Stimulated activated naive CD8-positive, alpha-beta T cell treated with anti-CD3 and anti-CD28 coated beads, Interleukin-15, Interleukin-2, amounts not matched to agents 100 ng/mL and 50 ng/mL, for 24 hours (primary cell): ENCODE data around the gene DISP3.

Source experiments
- H3K27ac Mint-ChIP-seq: one replicate; pipeline ENCODE4 v1.8.0; 2021; ENCODE audit warnings: mild to moderate bottlenecking, mixed read lengths
- H3K27me3 Mint-ChIP-seq: one replicate; pipeline ENCODE4 v1.8.0; 2021; ENCODE audit warnings: mixed read lengths
- H3K36me3 Mint-ChIP-seq: one replicate; pipeline ENCODE4 v1.8.0; 2021; ENCODE audit warnings: low read depth, mixed read lengths
- H3K4me1 Mint-ChIP-seq: one replicate; pipeline ENCODE4 v1.8.0; 2021; ENCODE audit warnings: low read depth, mixed read lengths
- H3K4me3 Mint-ChIP-seq: one replicate; pipeline ENCODE4 v1.8.0; 2021; ENCODE audit warnings: mild to moderate bottlenecking, mixed read lengths
- H3K9me3 Mint-ChIP-seq: one replicate; pipeline ENCODE4 v1.8.0; 2021; ENCODE audit warnings: mixed read lengths

DISP3 gene

DNA sequence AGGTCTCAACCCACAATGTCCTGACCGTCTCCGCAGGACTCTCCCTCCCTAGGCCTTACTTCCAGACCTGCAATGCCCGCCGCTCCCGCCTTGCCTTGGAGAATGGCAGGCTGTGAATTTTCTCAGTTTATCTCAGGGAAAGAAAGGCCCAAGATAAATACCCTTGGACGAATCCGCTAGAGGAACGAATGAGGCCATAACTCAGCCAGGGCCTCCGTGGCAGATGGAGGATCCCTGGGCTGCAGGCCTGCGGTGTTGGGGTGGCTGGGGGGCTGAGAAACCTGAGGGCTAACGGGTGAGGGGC lies 29.9 kb upstream of the DISP3 start:
- no peaks in the 10 kb centered on the region for H3K27me3 Mint-ChIP-seq
- H3K36me3 Mint-ChIP-seq = no peaks in the 10 kb centered on the region
- H3K27ac Mint-ChIP-seq = no peak overlapping the region
- no peaks in the 10 kb centered on the region for H3K4me1 Mint-ChIP-seq
- no peaks in the 10 kb centered on the region for H3K9me3 Mint-ChIP-seq
- H3K4me3 Mint-ChIP-seq = no peak overlapping the region

DNA sequence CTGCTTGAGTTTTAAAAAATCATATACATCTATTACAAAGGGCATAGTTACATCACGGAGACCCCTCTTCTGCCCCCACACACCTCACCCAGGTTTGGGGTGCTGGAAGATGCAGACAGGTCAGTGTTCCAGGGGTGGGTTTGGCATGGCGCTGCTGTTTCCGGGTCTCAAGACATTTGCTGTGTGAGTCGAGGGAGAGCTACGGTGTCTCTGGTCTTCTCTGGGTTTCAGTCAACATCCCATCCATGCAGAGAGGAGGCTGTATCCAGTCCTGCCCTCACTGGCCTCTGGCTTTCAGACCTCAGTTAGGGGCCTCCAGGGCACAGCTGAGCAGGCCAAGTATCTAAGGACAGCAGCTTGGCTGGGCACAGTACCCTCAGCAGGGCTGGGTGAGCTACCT lies 28.6 kb upstream of the DISP3 start:
- H3K4me3 Mint-ChIP-seq = no peak overlapping the region
- H3K4me1 Mint-ChIP-seq = no peaks in the 10 kb centered on the region
- no peaks in the 10 kb centered on the region for H3K9me3 Mint-ChIP-seq
- H3K27me3 Mint-ChIP-seq = no peaks in the 10 kb centered on the region
- no peak overlapping the region for H3K27ac Mint-ChIP-seq
- H3K36me3 Mint-ChIP-seq = no peaks in the 10 kb centered on the region

DNA sequence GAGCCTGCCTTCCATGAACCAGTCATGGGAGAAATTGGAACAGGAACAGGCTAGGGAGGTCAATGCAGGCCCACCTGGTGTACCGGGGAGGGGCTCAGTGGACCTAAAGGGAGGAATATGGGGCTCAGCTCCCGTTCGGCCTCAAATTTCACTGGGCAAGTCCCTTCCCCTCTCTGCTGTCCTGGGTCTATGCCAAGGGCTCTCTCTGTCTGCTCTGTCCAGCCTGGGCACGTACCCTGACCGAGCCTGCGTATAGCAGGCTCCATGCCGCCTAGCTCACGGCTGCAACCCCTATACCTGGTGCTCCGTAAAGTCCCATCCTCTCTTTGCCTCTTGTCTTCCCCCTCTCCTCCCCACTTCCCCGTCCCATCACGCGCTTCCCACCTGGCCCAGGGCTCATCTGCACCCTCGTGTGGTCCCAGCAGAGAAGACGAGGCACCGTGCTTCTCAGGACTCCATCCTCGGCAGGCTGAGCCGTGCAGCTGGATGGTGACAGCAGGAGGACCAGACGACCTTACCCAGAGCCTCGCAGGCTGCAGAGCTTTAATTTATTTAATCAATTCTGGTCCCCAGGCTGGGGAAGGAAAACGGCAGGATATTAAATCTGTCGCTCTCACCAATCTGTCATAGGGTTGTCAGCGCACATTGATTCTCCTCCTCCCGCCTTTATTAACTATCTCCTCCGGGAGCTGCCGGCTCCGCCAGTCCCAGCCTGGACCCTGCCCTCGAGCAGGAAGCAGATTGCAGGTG lies 25.0 kb upstream of the DISP3 start:
- Mint-ChIP-seq H3K36me3 (no peaks in the 10 kb centered on the region), H3K27ac (no peak overlapping the region), H3K27me3 (no peaks in the 10 kb centered on the region), H3K4me3 (no peak overlapping the region), H3K4me1 (peaks cover 6% of the 10 kb centered on the region), H3K9me3 (no peaks in the 10 kb centered on the region)

DNA sequence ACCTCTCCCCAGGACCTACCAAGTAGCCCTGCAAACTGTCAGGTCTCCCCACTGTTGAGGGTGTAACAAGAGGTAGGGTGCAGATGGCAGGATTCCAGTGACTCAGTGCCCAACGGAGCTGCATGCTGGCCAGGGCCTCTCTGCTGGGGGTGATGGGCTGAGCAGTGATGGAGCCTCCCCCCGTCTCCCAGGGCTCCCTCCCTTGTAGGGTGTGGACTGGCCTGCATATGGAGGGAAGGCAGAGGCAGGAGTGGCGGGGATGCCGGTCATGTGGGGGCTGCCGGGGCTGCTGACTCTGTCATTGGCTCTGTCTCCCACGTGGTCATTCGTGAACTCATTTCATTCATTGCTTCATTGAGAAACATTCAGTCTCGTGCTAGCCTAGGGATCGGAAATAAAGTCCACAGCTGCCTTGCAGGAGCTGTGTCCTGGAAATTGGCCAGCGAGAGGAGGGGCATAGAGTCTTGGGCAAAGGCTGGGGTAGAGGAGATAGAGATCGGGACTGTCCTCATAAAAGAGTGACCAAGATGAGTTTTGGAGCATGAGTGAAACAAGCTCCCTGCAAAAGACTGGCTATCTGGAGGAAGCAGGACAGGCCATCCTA lies 22.9 kb upstream of the DISP3 start:
- no peaks in the 10 kb centered on the region for H3K36me3 Mint-ChIP-seq
- no peak overlapping the region for H3K27ac Mint-ChIP-seq
- H3K9me3 Mint-ChIP-seq = no peaks in the 10 kb centered on the region
- no peak overlapping the region for H3K4me3 Mint-ChIP-seq
- peaks cover 6% of the 10 kb centered on the region for H3K4me1 Mint-ChIP-seq
- H3K27me3 Mint-ChIP-seq = no peaks in the 10 kb centered on the region

DNA sequence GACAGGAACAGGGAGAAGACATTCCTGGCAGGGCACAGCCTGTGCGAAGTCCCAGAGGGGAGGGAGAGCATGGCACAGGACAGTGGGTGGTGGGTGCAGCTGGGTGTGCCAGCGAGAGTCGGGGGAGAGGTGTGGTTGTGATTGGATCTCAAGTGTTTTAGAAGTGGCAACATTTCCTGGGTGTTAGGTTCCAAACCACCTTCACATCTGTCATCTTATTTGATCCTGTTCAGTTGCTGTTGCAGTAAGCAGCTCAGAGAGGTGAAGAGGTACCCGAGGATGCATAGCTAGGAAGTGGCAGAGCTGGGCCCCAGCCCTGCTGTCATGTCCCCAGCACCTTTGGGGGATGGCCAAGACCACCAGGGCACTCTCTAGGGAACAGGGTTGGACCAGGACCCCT lies 22.0 kb upstream of the DISP3 start:
- Mint-ChIP-seq H3K36me3 (no peaks in the 10 kb centered on the region), H3K9me3 (no peaks in the 10 kb centered on the region), H3K4me3 (no peak overlapping the region), H3K27me3 (no peaks in the 10 kb centered on the region), H3K27ac (no peak overlapping the region), H3K4me1 (peaks cover 6% of the 10 kb centered on the region)

DNA sequence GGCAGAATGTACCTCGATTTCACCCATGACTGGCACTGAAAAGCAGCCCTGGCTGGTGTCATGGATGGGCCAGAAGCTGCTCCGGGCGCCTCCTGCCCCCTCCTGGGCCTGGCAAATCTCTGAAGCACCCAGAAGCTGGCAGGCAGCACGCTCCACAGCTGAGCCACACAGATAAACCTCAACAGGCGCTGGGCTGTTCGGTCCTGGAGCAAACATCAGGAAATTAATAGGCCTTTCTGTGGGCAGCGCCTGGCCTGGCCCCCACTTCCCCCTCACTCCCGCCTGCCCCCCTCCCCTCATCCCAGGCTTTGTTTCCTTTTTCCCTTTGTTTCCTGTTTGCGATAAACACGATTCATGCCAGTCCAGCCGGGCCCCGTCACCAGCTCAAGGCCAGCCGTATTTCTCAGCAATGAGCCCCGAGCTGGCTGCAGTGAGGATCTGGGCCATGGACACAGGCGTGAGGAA lies 20.1 kb upstream of the DISP3 start:
- no peaks in the 10 kb centered on the region for H3K9me3 Mint-ChIP-seq
- no peak overlapping the region for H3K27ac Mint-ChIP-seq
- peaks cover 6% of the 10 kb centered on the region for H3K4me1 Mint-ChIP-seq
- H3K36me3 Mint-ChIP-seq = no peaks in the 10 kb centered on the region
- H3K27me3 Mint-ChIP-seq = no peaks in the 10 kb centered on the region
- H3K4me3 Mint-ChIP-seq = no peak overlapping the region

DNA sequence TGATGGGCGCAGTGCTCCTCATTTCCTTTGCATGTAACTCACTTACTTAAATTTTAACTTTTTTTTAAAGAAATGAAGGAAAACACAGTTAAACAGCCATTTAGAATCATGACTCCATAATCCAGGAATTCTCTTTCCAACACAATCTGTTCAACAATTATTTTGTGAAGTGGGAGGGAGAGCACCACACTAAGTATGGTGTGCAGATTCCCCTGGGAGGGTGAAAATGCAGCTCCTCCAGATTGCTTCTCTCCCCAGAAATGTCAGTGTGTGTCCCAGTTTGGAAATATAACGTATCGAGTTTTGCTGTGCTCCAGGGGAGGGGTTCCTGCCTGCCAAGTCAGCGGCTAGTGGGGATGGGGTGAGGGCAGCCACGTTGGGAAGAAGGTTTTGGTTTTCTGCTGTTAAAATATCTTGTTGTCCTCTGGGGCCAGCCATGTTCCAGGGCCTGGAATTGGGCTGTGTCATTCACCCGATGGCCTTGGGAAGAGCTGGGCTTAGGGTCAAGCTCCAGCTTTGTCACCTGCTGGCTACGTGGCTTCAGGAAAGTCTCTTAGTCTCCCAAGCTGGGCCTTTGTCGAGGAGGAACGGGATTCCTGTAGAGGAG lies 17.3 kb upstream of the DISP3 start:
- Mint-ChIP-seq H3K36me3 (no peaks in the 10 kb centered on the region), H3K4me1 (peaks cover 5% of the 10 kb centered on the region), H3K27me3 (peaks cover 8% of the 10 kb centered on the region), H3K27ac (no peak overlapping the region), H3K9me3 (no peaks in the 10 kb centered on the region), H3K4me3 (no peak overlapping the region)

DNA sequence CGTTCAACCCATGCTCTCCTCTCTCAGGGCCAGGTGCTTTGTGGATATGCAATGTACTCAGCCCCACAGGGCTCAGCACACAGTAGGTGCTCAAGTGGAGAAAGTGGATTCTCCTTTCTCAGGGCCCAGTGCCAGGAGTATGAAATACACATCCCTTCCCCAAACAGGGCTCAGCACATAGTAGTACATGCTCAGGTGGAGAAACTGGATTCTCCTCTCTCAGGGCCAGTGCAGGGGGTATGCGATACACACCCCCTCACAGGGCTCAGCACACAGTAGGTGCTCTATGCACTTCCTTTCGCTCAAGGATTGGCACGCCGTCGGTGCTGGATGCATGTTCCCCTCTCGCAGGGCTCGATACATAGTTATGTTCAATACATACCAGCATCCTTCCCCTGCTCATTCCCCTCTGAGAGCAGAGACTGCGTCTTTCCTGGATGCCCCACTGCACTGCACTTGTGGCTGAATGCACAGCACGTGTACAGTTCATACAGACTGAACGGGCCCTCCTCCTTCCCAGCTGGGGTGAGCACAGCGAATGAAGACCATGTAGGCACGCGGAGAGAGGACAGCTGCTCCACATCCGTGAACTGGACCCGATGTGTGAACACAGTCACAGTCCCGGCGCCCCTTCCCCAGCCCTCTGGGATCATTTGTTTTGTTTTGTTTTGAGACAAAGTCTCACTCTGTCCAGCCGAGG lies 16.6 kb upstream of the DISP3 start:
- Mint-ChIP-seq H3K36me3 (no peaks in the 10 kb centered on the region), H3K9me3 (no peaks in the 10 kb centered on the region), H3K27ac (no peak overlapping the region), H3K4me1 (no peaks in the 10 kb centered on the region), H3K27me3 (peaks cover 8% of the 10 kb centered on the region), H3K4me3 (no peak overlapping the region)

DNA sequence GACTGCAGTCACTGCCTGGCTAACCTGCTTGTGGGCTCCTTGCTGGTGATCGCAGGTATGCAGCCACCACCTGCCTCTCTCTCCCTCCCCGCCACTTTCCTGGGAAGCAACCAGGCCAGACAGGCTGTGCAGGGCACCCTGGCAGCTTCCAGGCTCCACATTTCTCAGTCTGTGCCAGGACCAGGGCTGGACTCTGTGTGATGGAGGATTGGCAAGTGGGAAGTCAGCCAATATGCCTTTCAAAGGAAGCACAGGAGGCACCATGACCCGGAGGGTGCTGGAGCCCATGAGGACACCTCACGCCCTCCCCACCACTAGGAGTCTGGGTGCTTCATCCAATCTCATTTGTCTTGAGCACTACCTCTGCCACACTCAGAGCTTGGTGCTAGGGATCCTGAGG lies 15.8 kb upstream of the DISP3 start:
- H3K4me1 Mint-ChIP-seq = no peaks in the 10 kb centered on the region
- H3K36me3 Mint-ChIP-seq = no peaks in the 10 kb centered on the region
- peaks cover 8% of the 10 kb centered on the region for H3K27me3 Mint-ChIP-seq
- H3K27ac Mint-ChIP-seq = no peak overlapping the region
- H3K4me3 Mint-ChIP-seq = no peak overlapping the region
- H3K9me3 Mint-ChIP-seq = no peaks in the 10 kb centered on the region

DNA sequence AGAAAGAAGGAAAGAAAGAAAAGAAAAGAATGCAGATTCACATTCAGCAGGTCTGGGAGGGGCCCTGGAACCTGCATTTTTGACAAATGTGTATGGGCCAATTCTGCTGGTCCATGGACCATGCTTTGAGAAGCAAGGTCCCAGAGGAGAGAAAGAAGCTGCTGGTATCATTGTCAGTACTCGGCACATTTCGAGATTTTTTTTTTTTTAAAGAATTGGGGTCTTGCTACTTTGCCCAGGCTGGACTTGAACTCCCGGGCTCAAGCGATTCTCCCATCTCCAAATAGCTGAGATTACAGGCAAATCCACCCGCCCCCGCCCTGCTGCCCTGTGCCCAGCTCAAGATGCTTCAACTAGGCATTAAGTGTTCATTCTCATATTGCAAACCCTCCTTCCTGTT lies 13.6 kb upstream of the DISP3 start:
- H3K9me3 Mint-ChIP-seq = no peaks in the 10 kb centered on the region
- peaks cover 17% of the 10 kb centered on the region for H3K27me3 Mint-ChIP-seq
- H3K4me3 Mint-ChIP-seq = no peak overlapping the region
- H3K4me1 Mint-ChIP-seq = no peaks in the 10 kb centered on the region
- no peaks in the 10 kb centered on the region for H3K36me3 Mint-ChIP-seq
- no peak overlapping the region for H3K27ac Mint-ChIP-seq

DNA sequence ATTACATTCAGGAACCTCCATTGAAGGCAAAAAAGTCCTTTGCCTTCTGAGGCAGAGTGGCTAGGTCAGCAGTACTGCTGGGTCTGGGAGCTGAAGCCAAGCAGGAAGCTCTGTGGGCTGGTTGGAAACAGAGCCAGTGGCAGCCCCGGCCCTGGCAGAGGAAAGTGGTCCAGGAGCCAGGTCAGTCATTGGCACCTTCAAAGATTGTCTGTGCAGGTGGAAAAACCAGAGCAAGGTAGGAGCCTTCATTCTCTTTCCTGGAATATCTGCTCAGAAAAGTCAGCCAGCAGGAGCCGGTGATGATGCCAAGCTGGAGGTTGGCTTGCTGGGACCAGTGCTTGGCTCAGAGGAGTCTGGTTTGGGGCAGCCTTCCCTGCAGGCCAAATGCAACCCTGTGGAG lies 12.5 kb upstream of the DISP3 start:
- no peaks in the 10 kb centered on the region for H3K4me1 Mint-ChIP-seq

DNA sequence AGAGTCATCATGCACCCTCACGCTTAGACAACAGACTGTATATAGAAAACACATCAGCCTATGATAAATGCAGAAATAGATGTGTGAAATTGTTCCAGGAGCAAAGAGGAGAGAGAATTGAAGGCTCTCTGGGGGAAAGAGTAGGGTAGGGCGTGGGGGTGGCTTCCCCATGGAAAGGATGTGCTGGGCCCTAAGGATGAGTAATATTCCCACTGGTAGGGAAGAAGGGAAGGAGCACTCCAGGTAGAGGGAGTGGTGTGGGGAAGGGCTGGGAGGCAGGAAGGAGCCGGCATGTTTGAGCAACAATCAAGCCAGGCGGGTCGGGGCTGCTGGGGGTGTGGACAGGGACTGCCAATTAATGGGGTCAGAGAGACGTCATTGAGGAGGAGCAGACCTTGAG lies 10.1 kb upstream of the DISP3 start:
- H3K9me3 Mint-ChIP-seq = no peaks in the 10 kb centered on the region
- H3K27ac Mint-ChIP-seq = no peak overlapping the region
- H3K4me1 Mint-ChIP-seq = no peaks in the 10 kb centered on the region
- no peak overlapping the region for H3K4me3 Mint-ChIP-seq
- peaks cover 21% of the 10 kb centered on the region for H3K27me3 Mint-ChIP-seq
- no peaks in the 10 kb centered on the region for H3K36me3 Mint-ChIP-seq

More for the DNA sequence above, 12.5 kb upstream of the DISP3 start:
- H3K36me3 Mint-ChIP-seq = no peaks in the 10 kb centered on the region
- no peaks in the 10 kb centered on the region for H3K9me3 Mint-ChIP-seq
- H3K27ac Mint-ChIP-seq = no peak overlapping the region
- H3K27me3 Mint-ChIP-seq = peaks cover 17% of the 10 kb centered on the region
- no peak overlapping the region for H3K4me3 Mint-ChIP-seq

DNA sequence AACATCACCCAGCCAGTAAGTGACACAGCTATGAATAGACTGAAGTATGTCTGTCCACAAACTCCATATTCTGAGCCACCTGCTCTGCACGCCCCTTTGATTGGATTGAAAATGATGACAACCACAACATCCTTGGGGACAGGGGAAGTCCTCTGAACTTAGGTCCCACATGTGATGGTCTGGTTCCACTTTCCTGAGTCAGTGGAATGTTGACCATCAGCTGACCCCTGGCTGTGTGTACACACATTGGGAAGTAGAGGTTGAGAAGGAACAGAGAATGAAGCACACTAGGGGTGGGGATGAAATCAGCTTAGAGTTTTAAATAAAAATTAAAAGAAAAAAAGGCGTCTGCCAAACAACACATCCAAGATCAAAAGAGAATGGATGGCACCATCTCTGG lies 8.0 kb upstream of the DISP3 start:
- Mint-ChIP-seq H3K36me3 (no peaks in the 10 kb centered on the region), H3K27ac (no peak overlapping the region), H3K9me3 (no peaks in the 10 kb centered on the region), H3K4me3 (no peak overlapping the region), H3K27me3 (peaks cover 15% of the 10 kb centered on the region), H3K4me1 (no peaks in the 10 kb centered on the region)

DNA sequence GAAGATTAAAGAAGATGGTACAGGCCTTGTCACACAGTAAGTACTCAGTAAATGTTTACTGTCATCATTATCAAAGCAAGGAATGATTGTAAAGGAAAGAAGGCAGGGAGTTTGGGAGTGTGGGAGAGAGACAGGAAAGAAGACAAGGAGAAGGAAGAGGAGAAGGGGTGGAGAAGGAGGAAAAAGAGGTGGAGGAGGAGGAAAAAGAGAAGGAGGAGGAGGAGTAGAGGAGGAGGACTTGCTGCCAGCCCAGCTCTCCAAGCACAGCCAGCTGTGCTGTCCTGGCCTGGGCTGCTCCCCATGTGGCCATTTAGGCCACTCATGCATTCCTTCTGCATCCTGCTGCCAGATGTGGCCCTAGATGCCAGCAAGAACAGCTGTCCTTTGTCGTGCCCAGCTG lies 7.5 kb upstream of the DISP3 start:
- no peak overlapping the region for H3K27ac Mint-ChIP-seq
- no peaks in the 10 kb centered on the region for H3K4me1 Mint-ChIP-seq
- peaks cover 20% of the 10 kb centered on the region for H3K27me3 Mint-ChIP-seq
- H3K4me3 Mint-ChIP-seq = no peak overlapping the region
- H3K9me3 Mint-ChIP-seq = no peaks in the 10 kb centered on the region
- H3K36me3 Mint-ChIP-seq = no peaks in the 10 kb centered on the region

DNA sequence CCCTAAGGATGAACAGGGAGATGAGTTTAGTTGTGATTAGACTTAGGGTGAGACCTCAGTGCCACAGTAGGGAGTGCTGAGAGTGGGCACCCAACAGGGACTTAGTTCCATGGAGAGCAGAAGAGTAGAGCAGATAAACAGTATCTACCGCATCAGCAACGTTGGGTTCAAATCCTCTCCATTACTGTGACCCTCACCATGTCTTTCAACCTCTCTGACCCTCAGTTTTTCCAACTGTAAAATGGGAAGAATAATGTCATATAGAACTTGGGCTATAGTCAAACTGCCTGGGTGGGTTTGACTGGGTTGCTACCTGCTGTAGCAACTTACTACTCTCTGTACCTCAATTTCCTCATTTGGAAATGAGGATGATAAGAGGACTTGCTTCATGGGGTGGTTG lies 6.7 kb upstream of the DISP3 start:
- no peak overlapping the region for H3K27ac Mint-ChIP-seq
- H3K36me3 Mint-ChIP-seq = no peaks in the 10 kb centered on the region
- no peaks in the 10 kb centered on the region for H3K9me3 Mint-ChIP-seq
- no peaks in the 10 kb centered on the region for H3K4me1 Mint-ChIP-seq
- H3K4me3 Mint-ChIP-seq = no peak overlapping the region
- peaks cover 20% of the 10 kb centered on the region for H3K27me3 Mint-ChIP-seq
